ENCODE measurements around the gene ITSN1. TPM values are rescaled to one million over a fixed set of nuclear protein-coding genes. Genes with fewer than 3 reads are reported as not detected.

ITSN1 gene
- total and polyA plus RNA-seq, 8 donors = 6.0 to 83.5 (median 25.4) TPM

- H3K27me3 ChIP-seq = no peaks in the 10 kb centered on the region
- no peak for DNase-seq
- intact Hi-C loops (cut with DNase I; ENCODE audit: low total_unique reads) = no loop called here
- TF ChIP-seq CTCF (IDR thresholded peaks at IDR 0.05) = no peak
- no peak for TF ChIP-seq POLR2A (IDR thresholded peaks at IDR 0.05)
- no peak for TF ChIP-seq POLR2AphosphoS5 (IDR thresholded peaks at IDR 0.05)
- TF ChIP-seq EP300 (IDR thresholded peaks at IDR 0.05) = no peak
- H3K4me3 ChIP-seq = no peak overlapping the region
- peaks cover 78 to 100% (median 91%) of the 10 kb centered on the region in 4 donors for H3K36me3 ChIP-seq
- no peaks in the 10 kb centered on the region for H3K9me3 ChIP-seq
- no peak overlapping the region for H3K27ac ChIP-seq
- WGBS, 5 donors = 76 to 95% (median 86%) methylated on average over 6 of the region's 6 CpGs
- peaks cover 6 to 31% (median 13%) of the 10 kb centered on the region in 4 donors for H3K4me1 ChIP-seq
These were observed 266.5 kb downstream of the ITSN1 start for GRCh38 chr21:33908760-33909159.

- Histone ChIP-seq H3K4me1 (peaks cover 12 to 41% (median 22%) of the 10 kb centered on the region in 4 donors), H3K9me3 (no peaks in the 10 kb centered on the region), H3K27me3 (no peaks in the 10 kb centered on the region), H3K36me3 (peaks cover 69 to 90% (median 81%) of the 10 kb centered on the region in 4 donors), H3K27ac (no peak overlapping the region), H3K4me3 (no peak overlapping the region)
- no peak for DNase-seq
- 75 to 85% (median 78%) methylated on average over 6 of the region's 6 CpGs for WGBS, 5 donors
- intact Hi-C loops (cut with DNase I; ENCODE audit: low total_unique reads) = no loop called here
- TF ChIP-seq CTCF (IDR thresholded peaks at IDR 0.05) (no peak), POLR2A (IDR thresholded peaks at IDR 0.05) (no peak), EP300 (IDR thresholded peaks at IDR 0.05) (no peak), POLR2AphosphoS5 (IDR thresholded peaks at IDR 0.05) (no peak)
These were observed 267.5 kb downstream of the ITSN1 start for GRCh38 chr21:33909756-33910155.

GRCh38 chr21:33914188-33914587 is 271.9 kb downstream of the ITSN1 start:
- Histone ChIP-seq H3K4me3 (peak overlapping the region in 3 of 4 donors; percentile 75 to 88 (median 75)), H3K27ac (peak overlapping the region in 4 of 5 donors; percentile 85 to 95 (median 92)), H3K9me3 (no peaks in the 10 kb centered on the region), H3K36me3 (peaks cover 24 to 46% (median 37%) of the 10 kb centered on the region in 4 donors), H3K27me3 (no peaks in the 10 kb centered on the region), H3K4me1 (peaks cover 13 to 50% (median 25%) of the 10 kb centered on the region in 4 donors)
- DNase-seq = peak in 1 of 2 donors; percentile 75
- WGBS, 5 donors = 28 to 50% (median 45%) methylated on average over 5 of the region's 5 CpGs
- intact Hi-C loops (cut with DNase I; ENCODE audit: low total_unique reads) = no loop called here
- TF ChIP-seq POLR2A (IDR thresholded peaks at IDR 0.05) = no peak
- peak in 2 of 3 donors; percentile 38 to 58 for TF ChIP-seq POLR2AphosphoS5 (IDR thresholded peaks at IDR 0.05)

GRCh38 chr21:33915368-33916199 is 273.3 kb downstream of the ITSN1 start, which contains the start of gene ATP5PO:
Gene ATP5PO, minus strand, starts transcription at chr21:33915804. Its CDS starts 41 bp downstream, at chr21:33915763.
- peak within 1 kb of the TSS; percentile 75 to 88 (median 80) for H3K4me3 ChIP-seq
- H3K4me1 ChIP-seq = peaks cover 13 to 50% (median 25%) of the 10 kb centered on the region in 4 donors
- 0 to 1% (median 0%) methylated on average over 30 to 45 of the region's 45 CpGs for WGBS, 5 donors
- H3K9me3 ChIP-seq = no peaks in the 10 kb centered on the region
- H3K27me3 ChIP-seq = no peaks in the 10 kb centered on the region
- DNase-seq = peak; percentile 99
- H3K36me3 ChIP-seq = peaks cover 12 to 32% (median 23%) of the 10 kb centered on the region in 4 donors
- intact Hi-C loops (cut with DNase I; ENCODE audit: low total_unique reads) = no loop called here
- H3K27ac ChIP-seq = peak within 1 kb of the TSS; percentile 79 to 95 (median 90)
- TF ChIP-seq EP300 (IDR thresholded peaks at IDR 0.05) (no peak), CTCF (IDR thresholded peaks at IDR 0.05) (no peak), POLR2A (IDR thresholded peaks at IDR 0.05) (peak in 1 of 4 donors; percentile 61), POLR2AphosphoS5 (IDR thresholded peaks at IDR 0.05) (peak; percentile 90 to 97 (median 95))
